Adrenal gland (tissue), 5 donors: Measurements from ENCODE around the gene BDNF.

Experiments used
- CTCF ChIP-seq, 6 experiments: fragments of 450-650 bp in 4 of 6; fragments of 200-600 bp in 2 of 6; sonication (generic) in 1 of 6; IDR thresholded peaks; 1 replicate in 5 of 6; 2 replicates in 1 of 6; pipeline versions ENCODE4 v1.5.1 to v1.8.0; 2016 to 2021; ENCODE audit warnings: antibody characterized with exemption in 6 of 6, mild to moderate bottlenecking in 2 of 6, moderate library complexity in 1 of 6
- POLR2A ChIP-seq, 2 donors: fragments of 450-650 bp; IDR thresholded peaks; one replicate each; pipeline ENCODE4 v1.6.1; 2017; ENCODE audit warnings: antibody characterized with exemption in 2 of 2, mild to moderate bottlenecking in 2 of 2, moderate library complexity in 1 of 2
- donor health status: DM: no; HTN: no; CAD: no.

DNA sequence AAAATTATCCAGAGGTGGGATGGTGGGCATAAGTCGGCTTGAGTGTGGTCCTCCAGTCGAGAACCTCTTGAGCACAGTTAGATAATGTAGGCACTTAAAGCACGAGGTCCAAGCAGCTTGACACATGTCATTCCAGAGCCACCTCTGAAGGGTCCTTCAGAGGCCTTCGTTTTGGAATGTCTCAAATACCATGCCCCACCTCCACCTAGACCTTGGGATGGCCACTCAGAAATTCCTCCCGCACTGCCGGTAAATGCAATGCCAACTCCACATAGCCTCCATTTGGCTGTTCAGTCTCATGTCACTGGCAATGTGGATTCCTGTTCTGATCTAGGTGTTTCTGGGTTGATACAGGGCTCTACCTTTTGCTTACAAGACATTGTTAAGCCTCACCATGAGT, 43.9 kb downstream of the BDNF start:
- TF ChIP-seq CTCF (IDR thresholded peaks at IDR 0.05) (no peak), POLR2A (IDR thresholded peaks at IDR 0.05) (no peak)
